HL-60 (cell line): ENCODE results near the gene XRCC5.
A peak's percentile ranks its signal among the peaks of the same experiment; 100 is the strongest.

Source experiments
- DNase-seq, 2 experiments: peaks; one replicate each; pipeline ENCODE4 v3.0.0-alpha.2; 2010 to 2020; ENCODE audit warnings: low read depth in 1 of 2, low spot score in 1 of 2
- H3K27ac ChIP-seq: fragments of 250-450 bp; sonication (Bioruptor Pico); replicated peaks from 2 replicates; pipeline ENCODE4 v1.5.1; 2020; ENCODE audit warnings: mild to moderate bottlenecking, moderate library complexity
- H3K27me3 ChIP-seq: fragments of 250-450 bp; sonication (Bioruptor Pico); 2 replicates; pipeline ENCODE4 v1.5.1; 2021; ENCODE audit warnings: mild to moderate bottlenecking, moderate library complexity; ENCODE audit not compliant: insufficient read depth, poor library complexity, severe bottlenecking
- H3K4me3 ChIP-seq: replicated peaks from 2 replicates; pipeline ENCODE4 v1.5.1; 2011; ENCODE audit warnings: mild to moderate bottlenecking, control low read depth, low read length; ENCODE audit not compliant: insufficient read depth
- CTCF ChIP-seq: IDR thresholded peaks from one replicate; pipeline ENCODE4 v1.5.1; 2011; ENCODE audit warnings: low read length, control low read depth, inconsistent platforms; ENCODE audit not compliant: insufficient read depth
- GABPA ChIP-seq: IDR thresholded peaks from 2 replicates; pipeline ENCODE4 v1.6.1; 2012; ENCODE audit warnings: low read depth
- POLR2AphosphoS5 ChIP-seq: IDR thresholded peaks from 2 replicates; pipeline ENCODE4 v1.6.1; 2012; ENCODE audit warnings: low read depth
- SPI1 ChIP-seq: IDR thresholded peaks from 2 replicates; pipeline ENCODE4 v1.6.1; 2012; ENCODE audit warnings: low read depth, mild to moderate bottlenecking, borderline replicate concordance
- TF ChIP-seq, protein P1 (sequence below): IDR thresholded peaks from 2 replicates; pipeline ENCODE4 v1.6.1; 2012; ENCODE audit warnings: low read depth; ENCODE audit not compliant: insufficient replicate concordance

The XRCC5 gene

DNA sequence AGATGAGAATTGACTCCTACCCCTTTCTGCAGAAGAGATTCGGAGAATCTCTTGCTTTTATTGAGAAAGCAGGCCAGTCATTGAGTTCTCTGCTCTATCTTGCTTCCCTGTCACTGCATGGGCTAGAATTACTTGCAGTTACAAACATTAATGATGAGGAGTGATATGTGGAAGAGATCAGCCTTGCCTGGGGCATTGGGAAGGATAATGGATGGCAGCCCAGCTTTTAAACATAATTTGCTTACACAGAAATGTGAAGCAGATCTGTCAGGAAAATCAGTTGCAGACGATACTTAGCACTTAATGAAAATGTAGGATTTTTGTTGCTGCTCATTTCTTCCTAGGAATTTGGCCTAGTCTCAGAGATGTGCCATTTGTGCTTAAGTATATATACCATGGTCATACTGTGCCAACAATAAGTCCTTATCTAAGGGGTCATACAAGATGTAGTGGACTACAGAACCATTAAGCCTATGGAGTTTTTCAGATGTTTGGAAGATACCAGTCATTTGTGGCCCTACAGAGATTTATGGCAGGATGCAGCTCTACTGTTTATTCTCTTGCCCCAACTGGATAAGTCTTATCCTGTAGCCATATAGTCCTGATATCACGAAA, 92.7 kb downstream of the XRCC5 start:
- no peak for DNase-seq
- Histone ChIP-seq H3K4me3 (no peak overlapping the region), H3K27me3 (no peaks in the 10 kb centered on the region), H3K27ac (no peak overlapping the region)
- no peak for TF ChIP-seq GABPA
- TF ChIP-seq SPI1: no peak
- no peak for TF ChIP-seq POLR2AphosphoS5
- no peak for TF ChIP-seq CTCF
- TF ChIP-seq, protein P1, sequence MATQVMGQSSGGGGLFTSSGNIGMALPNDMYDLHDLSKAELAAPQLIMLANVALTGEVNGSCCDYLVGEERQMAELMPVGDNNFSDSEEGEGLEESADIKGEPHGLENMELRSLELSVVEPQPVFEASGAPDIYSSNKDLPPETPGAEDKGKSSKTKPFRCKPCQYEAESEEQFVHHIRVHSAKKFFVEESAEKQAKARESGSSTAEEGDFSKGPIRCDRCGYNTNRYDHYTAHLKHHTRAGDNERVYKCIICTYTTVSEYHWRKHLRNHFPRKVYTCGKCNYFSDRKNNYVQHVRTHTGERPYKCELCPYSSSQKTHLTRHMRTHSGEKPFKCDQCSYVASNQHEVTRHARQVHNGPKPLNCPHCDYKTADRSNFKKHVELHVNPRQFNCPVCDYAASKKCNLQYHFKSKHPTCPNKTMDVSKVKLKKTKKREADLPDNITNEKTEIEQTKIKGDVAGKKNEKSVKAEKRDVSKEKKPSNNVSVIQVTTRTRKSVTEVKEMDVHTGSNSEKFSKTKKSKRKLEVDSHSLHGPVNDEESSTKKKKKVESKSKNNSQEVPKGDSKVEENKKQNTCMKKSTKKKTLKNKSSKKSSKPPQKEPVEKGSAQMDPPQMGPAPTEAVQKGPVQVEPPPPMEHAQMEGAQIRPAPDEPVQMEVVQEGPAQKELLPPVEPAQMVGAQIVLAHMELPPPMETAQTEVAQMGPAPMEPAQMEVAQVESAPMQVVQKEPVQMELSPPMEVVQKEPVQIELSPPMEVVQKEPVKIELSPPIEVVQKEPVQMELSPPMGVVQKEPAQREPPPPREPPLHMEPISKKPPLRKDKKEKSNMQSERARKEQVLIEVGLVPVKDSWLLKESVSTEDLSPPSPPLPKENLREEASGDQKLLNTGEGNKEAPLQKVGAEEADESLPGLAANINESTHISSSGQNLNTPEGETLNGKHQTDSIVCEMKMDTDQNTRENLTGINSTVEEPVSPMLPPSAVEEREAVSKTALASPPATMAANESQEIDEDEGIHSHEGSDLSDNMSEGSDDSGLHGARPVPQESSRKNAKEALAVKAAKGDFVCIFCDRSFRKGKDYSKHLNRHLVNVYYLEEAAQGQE: no peak

DNA sequence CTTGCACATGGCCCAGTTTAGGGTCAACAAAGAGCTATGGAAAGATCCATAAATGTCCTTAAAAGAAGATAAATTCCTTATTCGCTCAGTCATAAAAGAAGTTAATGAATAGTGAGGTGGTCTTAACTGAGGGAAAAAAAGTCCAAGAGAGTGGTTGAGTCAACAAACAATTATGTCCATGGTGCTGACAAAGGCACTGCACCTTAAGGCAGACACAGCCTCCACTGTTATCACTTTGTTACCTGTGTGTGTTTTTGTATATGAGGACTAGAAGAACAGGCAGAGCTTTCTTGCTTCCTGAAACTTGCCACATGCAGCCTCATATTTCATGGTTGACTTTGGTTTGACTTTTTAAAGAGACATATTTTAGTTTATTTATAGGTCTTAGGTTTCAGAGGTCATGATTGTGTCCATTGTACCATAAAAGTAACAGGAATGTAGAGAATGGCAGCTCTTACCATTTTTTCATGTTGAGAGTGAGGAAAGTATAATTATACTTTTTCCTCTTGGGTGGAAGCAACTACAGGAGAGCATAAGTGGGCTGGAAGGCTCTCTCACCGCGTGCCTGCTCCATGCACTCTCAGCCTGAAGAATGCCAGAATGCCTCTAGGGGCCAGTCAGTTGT, 93.6 kb downstream of the XRCC5 start:
- no peaks in the 10 kb centered on the region for H3K27me3 ChIP-seq
- no peak for DNase-seq
- H3K27ac ChIP-seq: no peak overlapping the region
- H3K4me3 ChIP-seq: no peak overlapping the region
- TF ChIP-seq CTCF (no peak), SPI1 (no peak), GABPA (no peak), POLR2AphosphoS5 (no peak)
- TF ChIP-seq, protein P1: no peak

DNA sequence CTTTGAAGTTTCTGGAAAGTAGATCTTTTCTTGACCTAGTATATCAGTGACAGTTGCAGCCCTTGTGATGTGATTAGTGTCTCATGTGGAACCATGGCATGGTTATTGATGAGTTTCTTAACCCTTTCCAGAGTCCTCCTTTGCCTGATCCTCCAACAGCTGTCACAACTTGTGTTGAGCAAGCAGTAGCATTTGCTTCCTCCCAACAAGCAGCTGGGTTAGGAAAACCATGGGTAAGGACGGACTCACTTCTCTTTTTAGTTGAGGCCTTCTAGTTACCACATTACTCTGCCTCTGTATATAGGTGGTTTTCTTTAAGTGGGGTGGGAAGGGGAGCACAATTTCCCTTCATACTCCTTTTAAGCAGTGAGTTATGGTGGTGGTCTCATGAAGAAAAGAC, 96.3 kb downstream of the XRCC5 start:
- DNase-seq: peak; percentile 55 to 76
- Histone ChIP-seq H3K4me3 (no peak overlapping the region), H3K27me3 (no peaks in the 10 kb centered on the region), H3K27ac (no peak overlapping the region)
- TF ChIP-seq, protein P1: no peak
- no peak for TF ChIP-seq GABPA
- peak; percentile 88 for TF ChIP-seq SPI1
- peak; percentile 68 for TF ChIP-seq POLR2AphosphoS5
